Measurements from ENCODE around the gene BTNL3. TPM values are rescaled to one million over a fixed set of nuclear protein-coding genes. Genes with fewer than 3 reads are reported as not detected.
A peak's percentile ranks its signal among the peaks of the same experiment; 100 is the strongest.

The BTNL3 gene
- total RNA-seq, 1 experiment from 2014 or later: not detected

- DNase-seq (ENCODE audit: low spot score): no peak
These were observed 32.0 kb downstream of the BTNL3 start for GRCh38 chr5:181020688-181021087.

GRCh38 chr5:181024245-181025064 is 35.8 kb downstream of the BTNL3 start:
- no peak for DNase-seq (ENCODE audit: low spot score)

GRCh38 chr5:181027452-181028031 is 38.9 kb downstream of the BTNL3 start:
- no peak for DNase-seq (ENCODE audit: low spot score)

- peak; percentile 50 for DNase-seq (ENCODE audit: low spot score)
These were observed 39.6 kb downstream of the BTNL3 start for GRCh38 chr5:181028032-181028819.

- no peak for DNase-seq (ENCODE audit: low spot score)
These were observed 43.1 kb downstream of the BTNL3 start for GRCh38 chr5:181031716-181032115.

GRCh38 chr5:181035991-181036815 is 47.6 kb downstream of the BTNL3 start:
- no peak for DNase-seq (ENCODE audit: low spot score)

GRCh38 chr5:181036816-181037364 is 48.2 kb downstream of the BTNL3 start:
- DNase-seq (ENCODE audit: low spot score): no peak

- no peak for DNase-seq (ENCODE audit: low spot score)
These were observed 48.8 kb downstream of the BTNL3 start for GRCh38 chr5:181037365-181037861.

GRCh38 chr5:181039471-181039870 is 50.8 kb downstream of the BTNL3 start:
- no peak for DNase-seq (ENCODE audit: low spot score)

- DNase-seq (ENCODE audit: low spot score): no peak
These were observed 51.4 kb downstream of the BTNL3 start, which contains the start of gene BTNL9 for GRCh38 chr5:181039931-181040630. Gene BTNL9 (plus strand): TSS chr5:181040266. CDS start chr5:181045490, 5,224 bp downstream.

GRCh38 chr5:181040631-181040945 is 51.9 kb downstream of the BTNL3 start:
- DNase-seq (ENCODE audit: low spot score): no peak

- no peak for DNase-seq (ENCODE audit: low spot score)
These were observed 52.4 kb downstream of the BTNL3 start for GRCh38 chr5:181041043-181041442.

GRCh38 chr5:181042036-181042713 is 53.5 kb downstream of the BTNL3 start:
- DNase-seq (ENCODE audit: low spot score): no peak

GRCh38 chr5:181042722-181043121 is 54.1 kb downstream of the BTNL3 start:
- no peak for DNase-seq (ENCODE audit: low spot score)

- DNase-seq (ENCODE audit: low spot score): no peak
These were observed 54.8 kb downstream of the BTNL3 start for GRCh38 chr5:181043285-181044092.

GRCh38 chr5:181044093-181044599 is 55.5 kb downstream of the BTNL3 start:
- DNase-seq (ENCODE audit: low spot score): no peak

- no peak for DNase-seq (ENCODE audit: low spot score)
These were observed 56.1 kb downstream of the BTNL3 start for GRCh38 chr5:181044662-181045305.

- no peak for DNase-seq (ENCODE audit: low spot score)
These were observed 56.7 kb downstream of the BTNL3 start for GRCh38 chr5:181045316-181045715.
